MM.1S (cell line): Measurements from ENCODE around the gene ANKS3.

Experiments used
- CTCF ChIP-seq: fragments of 300-600 bp; sonication (generic); IDR thresholded peaks from 2 replicates; pipeline ENCODE4 v1.5.1; 2016; ENCODE audit warnings: antibody characterized with exemption, low read length, mixed read lengths
- EZH2 ChIP-seq: fragments of 300-600 bp; sonication (generic); optimal IDR thresholded peaks from 2 replicates; pipeline ENCODE3; 2017; ENCODE audit warnings: low read depth, mild to moderate bottlenecking, antibody characterized with exemption, low read length, mixed read lengths

- TF ChIP-seq EZH2 (no peak), CTCF (no peak)
Measured at GRCh38 chr16:4698321-4699045, 35.6 kb downstream of the ANKS3 start.
